ENCODE data around the gene RBFOX1.
A peak's percentile ranks its signal among the peaks of the same experiment; 100 is the strongest.

The RBFOX1 gene

DNA sequence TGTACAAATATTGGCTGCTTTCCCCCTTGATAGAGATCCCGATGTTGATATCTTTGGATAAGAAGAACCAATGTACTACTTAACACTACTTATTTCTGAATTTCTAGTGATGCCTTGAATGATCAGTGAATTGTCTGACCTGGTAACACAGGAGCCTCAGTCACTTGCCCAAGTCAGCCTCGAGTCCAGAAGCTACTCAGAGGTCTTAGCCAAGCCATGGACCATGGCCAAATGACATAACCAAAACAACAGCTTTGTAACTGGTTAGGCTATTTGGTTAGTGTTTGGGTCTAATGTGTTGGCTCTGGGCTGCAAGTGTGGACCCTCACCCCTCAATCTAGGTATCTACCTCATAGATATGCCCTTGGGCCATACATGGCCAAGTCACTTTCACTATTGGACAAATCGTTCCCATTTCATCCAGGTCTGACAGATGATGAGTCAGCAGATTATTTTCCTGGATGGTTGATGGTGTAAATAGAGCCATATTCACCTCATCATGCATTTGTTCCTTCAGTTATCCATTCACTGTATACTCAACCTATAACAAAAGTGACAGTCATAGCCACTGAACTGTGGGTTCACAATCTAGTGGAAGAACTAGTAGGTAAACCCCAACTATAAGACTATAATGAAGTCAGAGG is 3.5 kb downstream of the RBFOX1 start:
- no peak for DNase-seq

DNA sequence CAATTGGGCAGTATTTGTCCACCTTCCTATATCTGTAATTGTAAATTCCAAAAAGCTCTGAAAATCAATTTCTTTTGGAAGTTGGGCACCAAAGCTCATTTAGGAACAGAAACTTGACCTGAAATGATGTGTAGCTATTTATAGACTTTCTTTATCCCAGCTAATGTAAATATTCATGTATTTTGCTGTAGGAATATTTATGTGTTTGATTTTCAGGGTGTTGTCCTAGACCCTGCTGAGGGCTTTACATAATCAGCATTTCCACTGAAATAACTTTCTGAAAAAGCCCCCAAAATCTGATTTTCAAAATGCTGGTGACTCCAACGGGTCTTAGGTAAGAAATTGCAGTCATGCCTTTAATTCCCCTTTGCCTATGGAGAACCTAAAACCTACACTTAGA is 4.1 kb downstream of the RBFOX1 start:
- no peak for DNase-seq

DNA sequence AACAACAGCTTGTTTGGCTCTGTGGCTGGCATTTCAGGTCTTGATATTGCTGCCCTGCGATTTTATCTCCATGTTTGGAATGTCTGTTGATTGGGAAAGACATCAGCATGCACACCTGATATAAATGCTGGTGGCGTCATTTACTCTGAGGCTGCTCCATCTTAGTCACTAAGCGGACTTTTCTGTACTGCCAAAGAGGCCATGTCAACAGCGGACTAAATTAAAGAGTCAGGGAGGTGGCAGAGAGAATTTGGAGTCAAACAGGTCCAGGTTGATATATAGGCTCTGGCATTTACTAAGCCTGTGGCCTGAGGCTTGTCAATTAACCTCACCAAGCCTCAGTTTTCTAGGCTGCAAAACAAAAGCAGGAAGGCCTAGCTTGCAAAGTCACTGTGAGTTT is 6.2 kb downstream of the RBFOX1 start:
- DNase-seq: no peak

DNA sequence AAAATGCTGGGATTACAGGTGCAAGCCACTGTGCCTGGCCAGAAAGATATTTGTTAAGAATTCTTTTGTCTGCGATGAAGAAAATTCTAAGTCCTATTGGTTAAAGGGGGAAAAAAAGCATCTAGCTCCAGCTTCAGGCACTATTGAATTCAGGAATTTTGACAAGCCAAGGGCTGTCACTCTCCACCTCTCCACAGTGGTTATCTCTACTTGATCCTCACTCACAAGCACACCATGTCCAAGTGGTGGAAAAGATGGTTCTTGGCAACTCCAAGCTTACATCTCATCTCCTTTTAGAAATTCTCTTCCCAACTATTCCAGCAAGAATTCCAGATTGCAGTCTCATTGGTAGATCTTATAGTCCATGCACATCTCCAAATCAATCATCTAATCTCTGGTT is 7.1 kb downstream of the RBFOX1 start:
- DNase-seq: no peak

DNA sequence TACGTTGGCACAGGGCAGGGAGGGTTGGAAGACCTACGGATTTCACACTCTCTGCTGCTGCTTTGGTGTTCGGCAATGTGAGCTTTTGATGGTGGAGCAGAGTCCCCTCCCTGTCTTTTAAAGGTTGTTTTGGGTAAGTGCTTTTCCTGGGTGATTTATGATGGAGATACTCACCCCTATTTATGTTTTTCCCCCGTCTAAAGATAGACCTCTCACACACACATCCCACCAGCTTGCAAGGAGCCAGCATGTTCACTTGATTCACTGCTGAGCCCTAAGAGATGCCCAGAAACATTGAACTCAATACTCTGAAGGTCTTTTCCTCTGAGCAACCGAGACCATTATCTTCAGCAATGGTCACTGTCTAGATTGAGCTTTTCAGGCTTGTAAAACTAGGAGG is 8.3 kb downstream of the RBFOX1 start:
- no peak for DNase-seq

DNA sequence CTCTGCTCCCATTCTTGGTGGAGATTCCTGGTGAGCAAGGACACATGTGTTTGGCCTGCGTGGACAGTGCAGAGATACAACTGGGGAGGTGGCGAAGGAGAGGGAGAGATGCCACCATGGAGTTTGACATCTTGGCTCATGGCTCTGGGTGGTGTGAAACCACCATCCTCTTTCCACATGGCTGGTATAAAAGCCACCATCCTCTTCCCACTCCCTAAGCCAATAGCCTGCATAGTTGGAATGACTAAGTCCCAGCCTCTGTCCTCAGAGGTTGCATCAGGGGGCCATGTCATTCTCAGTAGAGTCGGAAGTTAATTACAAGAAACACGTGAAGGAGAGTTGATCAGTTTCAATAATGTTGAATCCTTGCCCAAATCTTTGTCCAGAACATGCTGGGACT is 10.0 kb downstream of the RBFOX1 start:
- no peak for DNase-seq

DNA sequence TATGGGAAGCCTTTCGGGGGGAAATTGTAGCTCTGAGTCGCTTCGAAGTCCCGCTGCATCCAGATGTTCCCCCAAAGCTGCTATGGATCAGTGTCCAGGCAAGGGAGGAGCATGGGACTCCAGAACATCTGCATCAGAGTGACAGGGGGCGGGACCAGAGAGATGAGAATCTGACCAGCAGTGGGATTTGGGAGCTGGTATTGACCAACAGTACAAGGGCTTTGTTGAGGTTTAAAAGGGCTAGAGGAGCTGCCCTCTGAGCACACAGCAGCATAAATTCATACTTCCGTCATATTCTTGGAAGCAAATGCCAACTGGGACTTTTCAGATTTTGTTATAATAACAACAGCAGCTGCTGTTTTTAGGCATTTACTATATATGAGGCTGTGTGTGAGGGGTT is 10.6 kb downstream of the RBFOX1 start:
- DNase-seq: no peak

DNA sequence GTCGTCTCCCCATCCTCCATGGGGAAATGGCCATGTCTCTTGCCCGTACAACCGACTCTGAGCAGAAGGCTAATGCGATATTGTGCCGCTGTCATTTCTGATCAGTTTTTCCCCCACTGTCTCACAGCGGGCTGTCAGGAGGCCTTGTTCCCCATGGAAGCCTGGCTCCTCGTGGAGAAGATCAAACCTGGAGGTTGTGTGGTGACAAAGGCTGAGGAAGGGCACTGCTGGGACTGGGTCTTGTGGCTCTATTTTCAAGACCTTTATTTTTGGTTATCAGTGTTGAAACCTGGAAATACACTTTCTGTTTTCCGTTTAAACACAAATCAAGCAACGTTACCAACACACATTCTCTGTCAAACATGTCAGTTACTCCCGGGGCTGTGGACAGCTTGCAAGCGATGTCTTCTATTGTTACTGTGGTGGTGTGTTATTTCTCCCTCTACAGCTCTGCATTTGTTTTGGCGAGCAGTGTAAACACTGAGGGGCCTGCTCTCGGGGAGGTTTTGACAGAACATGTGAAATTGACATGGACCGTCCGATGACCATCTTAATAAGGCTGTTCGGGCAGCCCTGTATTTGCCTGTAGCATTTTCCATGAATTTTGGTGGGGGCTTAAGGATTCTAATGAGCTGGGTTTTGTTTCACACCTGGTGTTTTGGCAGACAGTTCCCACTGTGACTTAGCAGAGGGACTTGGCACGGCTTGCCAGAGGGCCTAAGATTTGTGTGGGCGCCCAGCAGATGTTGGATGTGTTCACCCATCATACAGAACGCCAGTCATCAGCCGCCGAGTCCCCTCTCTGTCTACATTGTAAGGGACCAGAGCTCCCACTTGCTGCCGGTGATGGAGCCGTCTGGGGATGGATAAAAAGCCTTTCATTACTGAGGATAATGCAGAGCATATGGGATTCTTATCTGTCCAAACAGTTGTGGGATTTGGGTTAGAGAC is 12.5 kb downstream of the RBFOX1 start:
- peak; percentile 89 for DNase-seq

DNA sequence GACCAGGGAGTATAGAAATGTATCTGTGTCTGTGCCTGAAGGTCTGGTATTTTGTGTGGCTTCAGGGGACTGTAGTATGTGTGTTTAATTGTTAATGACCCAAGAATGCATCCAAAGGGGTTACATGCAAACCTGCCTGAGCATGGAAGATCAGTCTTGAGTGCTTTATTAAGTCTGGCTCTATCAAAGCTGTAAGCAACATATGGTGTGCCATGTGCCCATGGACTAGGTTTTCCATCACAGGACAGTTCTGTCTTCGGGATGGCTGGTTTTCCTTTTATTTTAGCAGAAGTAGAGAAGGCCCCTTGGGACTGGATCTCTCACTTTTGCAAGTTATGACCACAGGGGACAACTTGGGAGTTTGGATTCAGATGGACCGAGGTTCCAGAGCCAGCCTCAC is 18.2 kb downstream of the RBFOX1 start:
- DNase-seq: no peak

DNA sequence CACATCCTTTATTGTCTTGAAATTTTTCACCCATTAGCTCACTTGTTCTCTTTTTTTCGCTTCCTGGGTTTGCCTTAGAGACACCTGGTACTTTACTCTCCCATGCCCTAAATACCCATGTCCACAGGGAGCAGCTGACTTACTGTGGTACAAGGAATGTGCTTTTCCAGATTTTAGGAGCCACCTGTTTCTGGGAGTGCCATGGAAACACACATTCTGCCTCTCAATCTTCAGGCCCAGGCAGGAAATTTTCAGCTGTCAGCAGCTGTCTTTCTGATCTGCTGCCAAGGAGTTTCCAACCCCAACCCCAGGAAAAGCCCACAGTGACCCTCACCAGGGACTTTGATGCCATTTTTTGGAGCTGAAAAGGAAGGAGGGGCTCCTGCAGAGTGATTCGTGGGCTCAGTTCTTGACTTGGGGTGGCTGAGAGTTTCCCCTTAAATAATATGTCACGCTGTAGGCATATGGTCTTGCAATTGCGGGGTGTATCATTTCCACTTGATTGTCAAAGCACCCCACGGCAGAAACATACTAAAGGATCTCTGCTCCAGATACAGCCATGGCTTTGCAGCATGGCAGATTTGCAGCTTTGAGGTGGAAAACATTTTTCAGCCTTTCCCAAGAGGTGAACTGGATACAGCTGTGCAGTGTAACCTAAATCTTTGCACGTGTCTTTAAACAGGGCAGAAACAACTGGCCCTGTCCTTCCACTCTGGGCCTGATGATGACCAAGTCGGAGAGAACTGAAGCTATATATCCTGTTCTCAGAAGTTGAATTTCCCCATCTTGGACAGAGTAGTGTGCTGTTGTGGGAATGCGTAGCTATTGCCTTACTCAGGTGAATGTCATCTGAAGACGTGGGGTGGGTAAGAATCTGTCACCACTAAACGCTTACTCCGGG is 19.2 kb downstream of the RBFOX1 start:
- DNase-seq: peak; percentile 42

DNA sequence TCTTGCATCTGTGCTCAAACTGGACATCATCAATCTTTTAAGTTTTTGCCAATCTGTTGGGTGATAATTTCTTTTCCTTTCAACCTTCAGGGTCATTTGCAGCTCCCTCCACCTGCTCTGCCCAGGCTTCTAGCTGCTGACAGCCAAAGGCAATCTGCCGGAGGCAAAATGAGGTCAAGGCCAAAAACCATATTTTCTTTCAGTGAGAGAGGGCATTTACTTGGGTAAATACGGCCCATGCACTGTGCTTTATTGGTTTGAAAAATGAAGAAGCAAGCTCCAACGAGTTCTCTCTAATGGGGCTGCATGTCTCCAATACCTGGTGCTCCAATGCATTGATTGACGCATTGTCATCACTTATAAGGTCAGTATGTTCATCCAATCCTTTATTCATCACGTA is 23.1 kb downstream of the RBFOX1 start:
- DNase-seq: no peak

DNA sequence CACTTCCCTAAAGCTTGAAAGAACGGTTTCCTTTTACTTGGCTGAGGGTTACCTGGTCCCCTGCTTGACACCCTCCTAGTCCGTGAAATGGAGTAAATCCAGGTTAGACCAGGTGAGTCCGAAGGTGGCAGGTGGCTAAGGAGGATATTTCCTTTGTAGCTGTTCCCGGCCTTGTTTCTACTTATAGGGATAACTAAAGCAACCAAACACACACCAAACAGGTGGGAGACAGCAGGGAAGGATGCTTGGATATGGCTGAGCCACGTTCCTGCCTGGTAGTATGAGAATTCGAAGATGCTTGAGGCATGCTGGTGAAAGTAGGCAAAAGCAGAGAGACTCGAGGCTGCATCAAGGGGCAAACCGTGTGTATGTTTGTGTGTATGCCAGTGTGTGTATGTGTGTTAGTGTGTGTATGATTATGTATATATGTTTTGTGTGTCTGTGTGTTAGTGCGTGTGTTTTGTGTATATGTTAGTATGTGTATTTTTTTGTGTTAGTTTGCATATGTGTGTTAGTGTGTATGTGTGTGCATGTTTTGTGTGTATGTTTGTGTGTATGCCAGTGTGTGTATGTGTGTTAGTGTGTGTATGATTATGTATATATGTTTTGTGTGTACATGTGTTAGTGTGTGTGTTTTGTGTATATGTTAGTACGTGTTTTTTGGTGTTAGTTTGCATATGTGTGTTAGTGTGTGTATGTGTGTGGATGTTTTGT is 28.9 kb downstream of the RBFOX1 start:
- no peak for DNase-seq

DNA sequence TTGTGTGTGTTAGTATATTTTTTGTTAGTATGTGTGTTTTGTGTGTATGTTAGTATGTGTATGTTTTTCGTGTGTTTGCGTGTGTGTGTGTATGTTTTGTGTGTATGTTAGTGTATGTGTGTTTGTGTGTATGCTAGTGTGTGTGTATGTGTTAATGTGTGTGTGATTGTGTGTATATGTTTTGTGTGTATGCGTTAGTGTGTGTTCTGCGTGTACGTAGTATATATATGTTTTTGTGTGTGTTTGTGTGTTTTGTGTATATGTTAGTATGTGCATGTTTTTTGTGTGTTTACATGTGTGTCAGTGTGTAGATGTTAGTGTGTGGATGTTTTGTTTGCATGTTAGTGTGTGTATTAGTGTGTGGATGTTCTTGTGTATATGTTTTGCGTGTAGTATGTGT is 29.6 kb downstream of the RBFOX1 start:
- DNase-seq: no peak

DNA sequence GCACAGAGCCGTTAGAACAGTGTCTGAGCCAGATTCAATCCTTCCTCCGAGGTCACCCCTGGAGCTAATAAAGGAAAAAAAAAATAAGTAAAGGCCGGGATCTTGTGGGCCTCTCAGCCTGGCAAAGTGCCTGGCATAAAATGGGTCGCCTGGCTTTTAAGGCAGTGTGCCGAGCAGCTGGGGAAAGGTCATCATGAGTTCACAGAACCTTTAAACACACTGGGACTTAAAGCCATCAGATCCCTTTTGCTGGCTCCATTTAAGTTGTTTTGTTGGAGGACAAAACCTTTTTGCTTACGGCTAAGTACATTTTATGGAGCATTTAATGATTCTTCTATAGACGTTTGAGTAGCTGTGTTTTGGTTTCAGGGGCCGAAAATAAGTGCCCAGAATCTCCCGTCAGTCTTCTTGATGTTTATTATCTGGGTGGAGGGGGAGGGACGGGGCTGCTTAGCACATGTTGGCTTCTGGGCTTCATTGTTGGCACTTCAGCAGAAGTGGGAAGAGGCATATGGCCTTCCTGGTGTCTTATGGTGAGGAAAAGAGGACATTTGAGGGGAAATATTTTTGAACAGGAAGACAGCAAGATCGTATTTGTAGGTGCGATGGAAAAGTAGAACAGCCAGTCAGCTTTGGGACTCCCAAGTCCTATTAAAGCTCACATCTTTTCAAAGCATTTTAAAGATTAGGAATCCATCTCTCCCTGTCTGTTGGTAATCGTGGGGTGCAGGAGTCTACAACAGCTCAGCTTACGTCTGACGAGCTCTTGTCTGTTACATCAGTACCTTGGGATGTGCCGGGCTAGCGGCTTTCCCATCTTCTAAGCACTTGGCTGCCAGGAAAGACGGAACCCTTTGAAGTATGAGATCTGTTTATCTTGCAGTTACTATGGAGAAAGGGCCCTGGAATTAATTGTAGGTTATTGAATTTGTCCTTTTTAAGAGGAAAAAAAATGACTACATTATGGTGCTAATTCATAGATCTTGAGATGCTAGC is 31.1 kb downstream of the RBFOX1 start:
- DNase-seq: peak; percentile 96

DNA sequence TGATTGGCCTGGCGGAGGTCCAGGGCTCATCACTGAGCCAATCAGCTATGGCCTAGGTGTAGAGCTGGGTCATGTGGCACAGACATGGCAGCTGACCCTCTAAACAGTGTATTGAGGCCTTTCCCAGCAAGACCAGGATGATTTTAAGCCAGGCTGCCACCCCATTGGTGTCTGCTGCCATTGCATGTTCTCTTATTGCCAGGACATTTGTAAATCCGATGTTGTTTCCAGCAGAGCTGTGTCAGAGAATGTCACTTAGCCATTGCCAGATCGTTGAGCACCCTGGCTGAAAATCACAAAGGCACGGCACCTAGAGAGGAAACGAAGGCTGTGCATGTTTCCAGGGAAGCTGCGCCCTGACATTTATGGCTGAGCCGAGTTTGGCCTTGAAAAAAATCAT is 33.4 kb downstream of the RBFOX1 start:
- no peak for DNase-seq

DNA sequence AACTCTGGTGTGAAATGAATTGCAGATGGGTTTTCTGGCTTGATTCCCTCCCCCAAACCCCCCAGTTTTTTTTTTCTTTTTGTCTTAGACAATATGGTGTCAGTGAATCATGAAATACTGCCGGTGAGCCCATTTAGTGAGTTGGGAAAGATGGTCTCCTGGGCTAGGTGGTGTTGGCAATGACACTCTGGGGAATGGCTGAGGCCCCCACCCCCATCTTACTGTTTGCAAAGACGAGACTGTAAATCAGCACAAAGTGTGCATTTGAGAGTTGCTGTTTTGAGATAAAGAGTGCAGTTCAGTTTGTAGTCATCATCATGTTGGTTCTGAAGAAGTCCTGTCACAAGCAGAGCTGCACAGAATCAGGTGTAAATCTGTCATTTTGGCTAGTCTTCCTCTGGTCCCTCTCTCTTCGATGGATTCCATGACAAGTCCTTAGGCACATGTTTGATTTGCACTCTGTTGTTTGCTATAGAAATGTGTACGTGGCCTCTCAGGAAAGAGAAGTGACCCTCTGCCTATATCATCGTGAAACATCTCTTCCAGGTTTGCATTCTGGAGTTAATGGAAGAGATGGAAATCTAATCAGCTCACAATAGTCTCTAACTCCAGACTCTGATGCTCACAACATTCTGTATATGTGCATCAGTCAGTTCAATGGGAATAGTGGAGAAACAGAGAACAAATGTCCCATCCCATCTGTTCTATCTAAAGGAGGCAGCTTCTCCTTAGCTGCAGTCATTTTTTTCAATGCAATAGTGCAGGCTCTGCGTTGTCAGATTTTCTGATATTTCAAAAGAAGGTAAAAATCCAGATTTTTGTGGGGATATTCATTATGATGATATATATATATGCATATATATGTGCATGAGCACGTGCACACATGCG is 34.6 kb downstream of the RBFOX1 start:
- DNase-seq: no peak

DNA sequence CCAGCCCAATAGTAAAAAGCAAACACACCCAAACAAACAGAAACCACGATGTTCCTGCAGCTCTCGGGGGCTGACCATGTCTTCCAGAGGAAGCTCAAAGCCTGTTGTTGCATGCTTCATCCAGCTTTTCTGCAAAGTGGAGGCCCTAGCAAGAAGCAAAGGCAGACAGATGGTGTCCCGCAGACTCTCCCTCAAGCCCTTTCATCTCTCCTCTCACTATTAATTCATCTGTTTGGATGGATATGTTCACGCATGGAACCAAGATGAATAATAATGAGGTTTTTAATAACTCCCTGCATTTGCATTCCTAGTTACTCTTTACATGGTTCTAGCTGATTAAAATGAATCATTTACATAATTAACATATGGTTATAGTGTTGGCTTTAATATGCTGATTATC is 36.6 kb downstream of the RBFOX1 start:
- DNase-seq: no peak

DNA sequence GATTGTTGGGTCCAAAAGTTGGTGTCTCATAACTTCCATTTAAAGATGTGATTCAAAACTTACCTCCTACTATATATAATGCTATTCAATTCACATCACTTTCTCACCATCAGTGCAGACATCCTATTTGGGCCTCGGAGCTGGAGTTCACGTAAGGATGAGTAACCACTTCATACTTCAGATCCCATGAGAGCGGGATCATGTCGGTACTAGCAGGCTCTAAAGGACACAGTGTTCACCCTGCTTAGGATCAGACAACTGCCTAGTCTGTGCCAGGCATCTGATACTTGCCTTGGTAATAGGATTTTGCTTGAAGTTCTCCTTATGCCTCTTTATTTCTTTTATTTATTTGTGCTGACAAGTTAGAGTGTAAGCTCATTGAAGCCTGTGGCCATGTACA is 39.5 kb downstream of the RBFOX1 start:
- no peak for DNase-seq

DNA sequence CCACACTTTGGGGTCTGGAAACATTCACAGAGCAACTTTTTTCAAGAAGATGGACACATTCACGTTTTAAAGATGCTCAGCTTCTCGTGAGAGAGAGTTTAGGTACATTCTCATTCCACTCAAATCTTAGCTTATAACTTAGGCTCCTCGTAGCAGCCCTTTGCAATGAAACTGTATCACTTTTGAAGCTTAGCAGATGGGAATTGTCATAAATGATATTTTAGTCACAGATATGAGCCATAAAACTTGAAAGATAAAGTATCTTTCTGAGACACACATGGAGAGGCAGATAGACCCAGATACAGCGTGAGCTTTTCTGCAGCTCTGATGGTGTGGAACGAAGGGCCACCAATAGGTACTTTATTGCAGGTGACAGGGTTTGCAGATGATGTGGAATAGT is 41.1 kb downstream of the RBFOX1 start:
- no peak for DNase-seq

DNA sequence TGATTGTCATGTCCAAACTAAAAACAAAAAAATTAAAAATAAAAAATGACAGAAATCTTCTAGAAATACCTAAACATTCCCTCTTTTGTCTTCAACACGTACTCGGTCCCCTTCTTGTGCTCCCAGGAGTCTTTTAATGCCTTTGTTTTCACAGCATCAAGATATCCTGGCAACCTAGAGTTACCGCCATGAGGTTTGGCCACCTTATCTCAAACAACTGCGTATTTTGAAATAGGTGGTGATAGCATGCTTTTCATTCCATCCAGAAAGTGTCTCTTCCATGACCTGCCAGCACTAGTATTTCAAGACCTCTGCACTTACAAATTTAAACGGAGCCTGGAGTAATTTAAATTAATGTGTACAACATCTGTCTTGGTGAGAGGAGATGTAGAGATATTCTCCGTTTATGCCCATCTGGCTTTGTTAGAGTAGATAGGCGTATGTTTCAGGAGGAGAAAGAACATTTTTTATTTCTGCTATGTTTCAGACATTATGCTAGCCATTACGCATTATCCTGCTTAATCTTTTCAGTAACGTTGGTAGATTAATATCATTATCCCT is 42.0 kb downstream of the RBFOX1 start:
- DNase-seq: no peak
